ENCODE results near the gene SLC25A24.

SLC25A24 gene

GRCh38 chr1:108117237-108117636 lies 82.9 kb downstream of the SLC25A24 start:
- DNase-seq = no peak
- in situ Hi-C loops (cut with MboI; ENCODE audit: low pct_unique_long_range_greater_than_20kb, low sequenced_read_pairs) = no loop called here

- DNase-seq = peak; percentile 70
- in situ Hi-C loops (cut with MboI; ENCODE audit: low pct_unique_long_range_greater_than_20kb, low sequenced_read_pairs) = no loop called here
These were observed 86.0 kb downstream of the SLC25A24 start for GRCh38 chr1:108114033-108114599.

- in situ Hi-C loops (cut with MboI; ENCODE audit: low pct_unique_long_range_greater_than_20kb, low sequenced_read_pairs) = no loop called here
- no peak for DNase-seq
These were observed 86.6 kb downstream of the SLC25A24 start for GRCh38 chr1:108113496-108113895.

- in situ Hi-C loops (cut with MboI; ENCODE audit: low pct_unique_long_range_greater_than_20kb, low sequenced_read_pairs) = no loop called here
- no peak for DNase-seq
These were observed 90.7 kb downstream of the SLC25A24 start for GRCh38 chr1:108109295-108109973.

- DNase-seq = no peak
- in situ Hi-C loops (cut with MboI; ENCODE audit: low pct_unique_long_range_greater_than_20kb, low sequenced_read_pairs) = no loop called here
These were observed 92.0 kb downstream of the SLC25A24 start for GRCh38 chr1:108108119-108108518.

GRCh38 chr1:108107658-108108057 lies 92.5 kb downstream of the SLC25A24 start:
- in situ Hi-C loops (cut with MboI; ENCODE audit: low pct_unique_long_range_greater_than_20kb, low sequenced_read_pairs) = no loop called here
- DNase-seq = peak; percentile 72

GRCh38 chr1:108106775-108107174 lies 93.4 kb downstream of the SLC25A24 start:
- in situ Hi-C loops (cut with MboI; ENCODE audit: low pct_unique_long_range_greater_than_20kb, low sequenced_read_pairs) = no loop called here
- DNase-seq = no peak

- in situ Hi-C loops (cut with MboI; ENCODE audit: low pct_unique_long_range_greater_than_20kb, low sequenced_read_pairs) = no loop called here
These were observed 100.0 kb downstream of the SLC25A24 start for GRCh38 chr1:108100148-108100547.

GRCh38 chr1:108097018-108097417 lies 103.1 kb downstream of the SLC25A24 start:
- DNase-seq = no peak
- in situ Hi-C loops (cut with MboI; ENCODE audit: low pct_unique_long_range_greater_than_20kb, low sequenced_read_pairs) = no loop called here

More at GRCh38 chr1:108100148-108100547, 100.0 kb downstream of the SLC25A24 start:
- DNase-seq = no peak

- no peak for DNase-seq
These were observed 104.1 kb downstream of the SLC25A24 start for GRCh38 chr1:108096089-108096488.

GRCh38 chr1:108089477-108089876 lies 110.7 kb downstream of the SLC25A24 start:
- DNase-seq = no peak
- in situ Hi-C loops (cut with MboI; ENCODE audit: low pct_unique_long_range_greater_than_20kb, low sequenced_read_pairs) = no loop called here

More at GRCh38 chr1:108096089-108096488, 104.1 kb downstream of the SLC25A24 start:
- in situ Hi-C loops (cut with MboI; ENCODE audit: low pct_unique_long_range_greater_than_20kb, low sequenced_read_pairs) = no loop called here

- DNase-seq = no peak
- in situ Hi-C loops (cut with MboI; ENCODE audit: low pct_unique_long_range_greater_than_20kb, low sequenced_read_pairs) = no loop called here
These were observed 114.5 kb downstream of the SLC25A24 start for GRCh38 chr1:108085628-108086027.

GRCh38 chr1:108084866-108085477 lies 115.2 kb downstream of the SLC25A24 start:
- no peak for DNase-seq
- in situ Hi-C loops (cut with MboI; ENCODE audit: low pct_unique_long_range_greater_than_20kb, low sequenced_read_pairs) = no loop called here
